Spleen (tissue), 7 donors: ENCODE data around the gene C7orf33.

Experiments used
- CTCF ChIP-seq, 11 experiments: fragments of 200-600 bp in 7 of 11; fragments of 450-650 bp in 4 of 11; sonication (generic) in 4 of 11; IDR thresholded peaks in 8 of 11; conservative IDR thresholded peaks in 3 of 11; 1 replicate in 7 of 11; 2 replicates in 4 of 11; pipeline versions ENCODE4 v1.4.0 to v1.8.0; 2016 to 2021; ENCODE audit warnings: antibody characterized with exemption in 11 of 11, inconsistent platforms in 4 of 11, mild to moderate bottlenecking in 1 of 11
- POLR2A ChIP-seq, 3 donors: fragments of 450-650 bp; IDR thresholded peaks; one replicate each; pipeline ENCODE4 v1.5.1; 2017; ENCODE audit warnings: antibody characterized with exemption in 3 of 3, mild to moderate bottlenecking in 1 of 3
- donor health status: DM: no; HTN: no; CAD: no; lungs with moderate emphysema.
- donor health status: DM: no; HTN: no; CAD: no.
- donor health status: DM: no; HTN: no; CAD: no.

GRCh38 chr7:148585399-148585798, 5.2 kb upstream of the C7orf33 start:
- TF ChIP-seq CTCF (IDR thresholded peaks at IDR 0.05 in 8 of 11, conservative IDR thresholded peaks at IDR 0.05 in 3 of 11) (no peak), POLR2A (IDR thresholded peaks at IDR 0.05) (no peak)
